Mesenchymal stem cell (in vitro differentiated cells and primary cell): ENCODE data around the gene TMEM63C.

ENCODE experiments used
- DNase-seq: peaks from one replicate; pipeline ENCODE4 v3.0.0-alpha.2; 2013
- H2AFZ ChIP-seq: one replicate; pipeline ENCODE4 v1.6.1; 2013; ENCODE audit warnings: low read depth, mild to moderate bottlenecking, control low read depth, inconsistent platforms, low read length, moderate library complexity
- H2AK5ac ChIP-seq: 2 replicates; pipeline ENCODE4 v1.6.1; 2013; ENCODE audit warnings: low read length, moderate library complexity, mild to moderate bottlenecking, inconsistent platforms; ENCODE audit not compliant: severe bottlenecking
- H2BK120ac ChIP-seq: one replicate; pipeline ENCODE4 v1.6.1; 2013; ENCODE audit warnings: low read depth, mild to moderate bottlenecking, inconsistent platforms, low read length, moderate library complexity
- H2BK12ac ChIP-seq, 2 experiments: one replicate each; pipeline ENCODE4 v1.6.1; 2013; ENCODE audit warnings: inconsistent platforms in 2 of 2, low read length in 2 of 2, mild to moderate bottlenecking in 2 of 2, moderate library complexity in 2 of 2, control low read depth in 1 of 2
- H2BK15ac ChIP-seq: one replicate; pipeline ENCODE4 v1.6.1; 2013; ENCODE audit warnings: mild to moderate bottlenecking, low read depth, inconsistent platforms; ENCODE audit not compliant: poor library complexity, severe bottlenecking
- H2BK5ac ChIP-seq: 2 replicates; pipeline ENCODE4 v1.6.1; 2013; ENCODE audit warnings: low read depth, mild to moderate bottlenecking, low read length, control low read depth, inconsistent platforms; ENCODE audit not compliant: poor library complexity, severe bottlenecking
- H3K14ac ChIP-seq, 2 experiments: one replicate each; pipeline ENCODE4 v1.6.1; 2013; ENCODE audit warnings: inconsistent platforms in 2 of 2, low read length in 2 of 2, control low read depth in 1 of 2, mild to moderate bottlenecking in 1 of 2, moderate library complexity in 1 of 2
- H3K18ac ChIP-seq, 2 experiments: one replicate each; pipeline ENCODE4 v1.6.1; 2013; ENCODE audit warnings: inconsistent platforms in 2 of 2, low read length in 2 of 2, control low read depth in 1 of 2, low read depth in 1 of 2, mild to moderate bottlenecking in 1 of 2
- H3K23ac ChIP-seq, 2 experiments: one replicate each; pipeline ENCODE4 v1.6.1; 2013; ENCODE audit warnings: inconsistent platforms in 2 of 2, low read length in 2 of 2, mild to moderate bottlenecking in 2 of 2, moderate library complexity in 2 of 2, control low read depth in 1 of 2
- H3K27ac ChIP-seq: 2 replicates; pipeline ENCODE4 v1.5.1; 2013; ENCODE audit warnings: mild to moderate bottlenecking, moderate library complexity, low read length, control low read depth, inconsistent platforms; ENCODE audit not compliant: poor library complexity, severe bottlenecking
- H3K27me3 ChIP-seq, 2 experiments: 2 replicates each; pipeline versions ENCODE4 v1.6.1 to v1.7.0; 2013; ENCODE audit warnings: low read length in 2 of 2, mild to moderate bottlenecking in 2 of 2, moderate library complexity in 2 of 2, control low read depth in 1 of 2, inconsistent platforms in 1 of 2; ENCODE audit not compliant: control insufficient read depth in 1 of 2, insufficient read depth in 1 of 2
- H3K36me3 ChIP-seq, 2 experiments: 2 replicates each; pipeline versions ENCODE4 v1.6.1 to v1.7.0; 2013; ENCODE audit warnings: low read length in 2 of 2, control low read depth in 1 of 2, inconsistent platforms in 1 of 2, low read depth in 1 of 2, mild to moderate bottlenecking in 1 of 2; ENCODE audit not compliant: insufficient read depth in 2 of 2, control insufficient read depth in 1 of 2
- H3K4ac ChIP-seq, 2 experiments: one replicate each; pipeline ENCODE4 v1.6.1; 2013; ENCODE audit warnings: inconsistent platforms in 2 of 2, low read length in 2 of 2, mild to moderate bottlenecking in 2 of 2, moderate library complexity in 2 of 2, control low read depth in 1 of 2, low read depth in 1 of 2
- H3K4me1 ChIP-seq: 2 replicates; pipeline ENCODE4 v1.6.1; 2013; ENCODE audit warnings: low read depth, low read length, control low read depth; ENCODE audit not compliant: control insufficient read depth, insufficient read depth
- H3K4me2 ChIP-seq: 2 replicates; pipeline ENCODE4 v1.6.1; 2013; ENCODE audit warnings: low read length, mild to moderate bottlenecking, inconsistent platforms; ENCODE audit not compliant: poor library complexity, severe bottlenecking
- H3K4me3 ChIP-seq, 2 experiments: 2 replicates each; pipeline versions ENCODE4 v1.5.1 to v1.7.0; 2013; ENCODE audit warnings: low read length in 2 of 2, mild to moderate bottlenecking in 2 of 2, control low read depth in 1 of 2, low read depth in 1 of 2; ENCODE audit not compliant: insufficient read depth in 1 of 2
- H3K79me1 ChIP-seq: replicated peaks from 2 replicates; pipeline ENCODE4 v1.6.1; 2013; ENCODE audit warnings: mild to moderate bottlenecking, control low read depth, low read length, inconsistent platforms; ENCODE audit not compliant: poor library complexity, severe bottlenecking
- H3K9ac ChIP-seq: 2 replicates; pipeline ENCODE4 v1.7.0; 2013; ENCODE audit warnings: mild to moderate bottlenecking, low read length, moderate library complexity
- H3K9me3 ChIP-seq: 2 replicates; pipeline ENCODE4 v1.7.0; 2013; ENCODE audit warnings: mild to moderate bottlenecking, low read length; ENCODE audit not compliant: control insufficient read depth
- H4K8ac ChIP-seq: one replicate; pipeline ENCODE4 v1.6.1; 2013; ENCODE audit warnings: inconsistent platforms, mild to moderate bottlenecking, low read length, moderate library complexity
- H4K91ac ChIP-seq: one replicate; pipeline ENCODE4 v1.6.1; 2013; ENCODE audit warnings: mild to moderate bottlenecking, low read length, inconsistent platforms
- WGBS: methylation state at CpG from one replicate; pipeline ENCODE4 v1.1.7; 2013; ENCODE audit warnings: mixed read lengths; 5-methylcytosine and 5-hydroxymethylcytosine counted together

TMEM63C gene

DNA sequence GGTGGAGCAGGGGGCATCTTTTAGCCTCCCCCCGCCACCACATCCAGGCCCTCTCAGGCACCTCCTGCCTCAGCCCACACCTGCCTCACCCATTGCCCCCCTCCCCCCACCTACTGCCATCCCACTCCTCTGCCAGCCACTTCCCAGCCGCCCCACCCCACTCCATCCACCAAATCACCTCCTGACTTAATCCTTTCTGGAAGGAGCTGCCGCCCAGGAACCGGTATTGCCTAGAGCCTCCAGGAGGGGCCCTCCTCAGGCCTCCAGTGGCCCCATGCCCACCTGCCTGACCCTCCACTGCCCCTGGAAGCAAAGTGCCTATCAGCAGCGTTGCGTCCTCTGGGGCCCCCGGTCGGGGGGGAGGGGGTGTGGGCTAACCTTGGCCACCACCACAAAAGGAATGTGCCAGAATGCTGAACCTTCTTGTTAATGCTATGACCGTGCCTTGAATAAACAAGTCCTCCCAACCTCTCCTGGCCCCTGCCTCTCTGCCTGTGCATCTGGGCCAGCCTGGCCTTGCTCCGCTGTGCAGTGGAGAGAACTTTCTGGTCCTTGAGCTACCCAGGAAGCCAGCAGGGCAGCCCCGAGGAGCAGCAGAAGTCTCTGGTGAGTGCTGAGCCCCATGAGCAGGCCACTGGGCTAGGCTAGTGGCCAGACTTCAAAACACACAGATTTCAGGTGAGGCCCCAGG, 77.6 kb downstream of the TMEM63C start:
- Histone ChIP-seq H2BK12ac (no peak overlapping the region), H3K4me2 (no peak overlapping the region), H3K9ac (no peak overlapping the region), H2BK120ac (no peak overlapping the region), H3K79me1 (no peaks in the 10 kb centered on the region), H3K23ac (no peak overlapping the region), H3K9me3 (no peaks in the 10 kb centered on the region), H3K4me3 (no peak overlapping the region), H3K27me3 (peaks cover 41 to 66% of the 10 kb centered on the region in 2 experiments), H2AFZ (no peak overlapping the region), H2AK5ac (no peak overlapping the region), H3K36me3 (no peaks in the 10 kb centered on the region), H3K4ac (no peak overlapping the region), H3K4me1 (no peaks in the 10 kb centered on the region), H3K18ac (no peak overlapping the region), H3K14ac (no peak overlapping the region), H4K8ac (no peak overlapping the region), H2BK5ac (no peak overlapping the region), H3K27ac (no peak overlapping the region), H2BK15ac (no peak overlapping the region), H4K91ac (no peak overlapping the region)
- no peak for DNase-seq
- WGBS: 77% methylated on average over 11 of the region's 11 CpGs

DNA sequence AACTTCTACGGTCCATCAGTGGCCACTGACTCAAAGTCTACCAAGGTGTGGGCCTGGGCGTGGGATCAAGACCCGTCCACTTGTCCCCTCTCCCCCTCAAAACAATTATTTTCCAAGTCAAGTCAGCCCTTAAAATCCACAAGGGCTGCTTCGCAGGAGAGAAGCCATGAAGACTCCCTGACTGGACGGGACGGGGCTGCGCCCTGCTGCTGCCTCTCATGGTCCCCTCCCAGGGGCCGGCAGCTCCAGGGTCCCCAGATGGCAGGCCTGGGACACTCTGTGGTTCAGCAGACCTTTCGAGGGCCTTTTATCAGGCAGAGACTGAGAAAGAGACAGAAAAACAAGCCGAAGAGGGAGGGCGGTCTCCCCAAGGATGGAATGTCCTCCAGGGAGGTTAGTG, 78.6 kb downstream of the TMEM63C start:
- Histone ChIP-seq H4K91ac (no peak overlapping the region), H3K4me3 (no peak overlapping the region), H3K4me1 (no peaks in the 10 kb centered on the region), H3K4ac (no peak overlapping the region), H3K36me3 (no peaks in the 10 kb centered on the region), H3K4me2 (no peak overlapping the region), H3K23ac (no peak overlapping the region), H2AFZ (no peak overlapping the region), H4K8ac (no peak overlapping the region), H3K27ac (no peak overlapping the region), H3K79me1 (no peaks in the 10 kb centered on the region), H2BK5ac (no peak overlapping the region), H3K14ac (no peak overlapping the region), H3K27me3 (peaks cover 44 to 73% of the 10 kb centered on the region in 2 experiments), H2AK5ac (no peak overlapping the region), H3K9me3 (no peaks in the 10 kb centered on the region), H2BK12ac (no peak overlapping the region), H2BK120ac (no peak overlapping the region), H3K18ac (no peak overlapping the region), H3K9ac (no peak overlapping the region), H2BK15ac (no peak overlapping the region)
- WGBS: 86% methylated on average over 11 of the region's 11 CpGs
- no peak for DNase-seq

DNA sequence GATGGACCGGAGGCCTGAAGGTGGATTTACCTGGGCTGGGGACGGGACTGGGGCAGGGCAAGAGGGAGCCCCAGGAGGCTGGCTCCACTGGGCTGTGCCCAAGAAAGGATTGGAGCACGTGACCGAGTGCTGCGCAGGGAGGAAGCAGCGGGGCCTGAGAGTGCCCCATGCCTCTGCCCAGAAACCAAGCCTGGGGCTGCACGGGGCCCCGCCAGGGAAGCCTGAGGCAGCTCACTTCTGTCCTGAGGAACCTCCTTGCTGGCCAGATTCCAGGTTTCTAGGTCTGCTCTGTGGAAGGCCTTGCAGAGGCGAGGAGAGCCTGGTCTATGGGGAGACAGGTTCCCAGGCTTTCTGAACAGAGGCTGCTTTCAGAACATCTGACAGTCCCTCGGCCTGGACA, 79.0 kb downstream of the TMEM63C start:
- no peak overlapping the region for H4K8ac ChIP-seq
- no peak overlapping the region for H3K4ac ChIP-seq
- no peaks in the 10 kb centered on the region for H3K4me1 ChIP-seq
- H3K4me3 ChIP-seq: no peak overlapping the region
- DNase-seq: no peak
- no peaks in the 10 kb centered on the region for H3K79me1 ChIP-seq
- no peak overlapping the region for H3K18ac ChIP-seq
- no peaks in the 10 kb centered on the region for H3K36me3 ChIP-seq
- no peak overlapping the region for H2BK5ac ChIP-seq
- no peak overlapping the region for H2BK15ac ChIP-seq
- H2BK120ac ChIP-seq: no peak overlapping the region
- no peak overlapping the region for H3K9ac ChIP-seq
- no peak overlapping the region for H2AK5ac ChIP-seq
- 81% methylated on average over 10 of the region's 10 CpGs for WGBS
- H3K23ac ChIP-seq: no peak overlapping the region
- no peak overlapping the region for H3K4me2 ChIP-seq
- H4K91ac ChIP-seq: no peak overlapping the region
- H3K27ac ChIP-seq: no peak overlapping the region
- no peak overlapping the region for H2BK12ac ChIP-seq
- H3K27me3 ChIP-seq: peaks cover 48 to 73% of the 10 kb centered on the region in 2 experiments
- no peaks in the 10 kb centered on the region for H3K9me3 ChIP-seq
- no peak overlapping the region for H3K14ac ChIP-seq
- no peak overlapping the region for H2AFZ ChIP-seq

DNA sequence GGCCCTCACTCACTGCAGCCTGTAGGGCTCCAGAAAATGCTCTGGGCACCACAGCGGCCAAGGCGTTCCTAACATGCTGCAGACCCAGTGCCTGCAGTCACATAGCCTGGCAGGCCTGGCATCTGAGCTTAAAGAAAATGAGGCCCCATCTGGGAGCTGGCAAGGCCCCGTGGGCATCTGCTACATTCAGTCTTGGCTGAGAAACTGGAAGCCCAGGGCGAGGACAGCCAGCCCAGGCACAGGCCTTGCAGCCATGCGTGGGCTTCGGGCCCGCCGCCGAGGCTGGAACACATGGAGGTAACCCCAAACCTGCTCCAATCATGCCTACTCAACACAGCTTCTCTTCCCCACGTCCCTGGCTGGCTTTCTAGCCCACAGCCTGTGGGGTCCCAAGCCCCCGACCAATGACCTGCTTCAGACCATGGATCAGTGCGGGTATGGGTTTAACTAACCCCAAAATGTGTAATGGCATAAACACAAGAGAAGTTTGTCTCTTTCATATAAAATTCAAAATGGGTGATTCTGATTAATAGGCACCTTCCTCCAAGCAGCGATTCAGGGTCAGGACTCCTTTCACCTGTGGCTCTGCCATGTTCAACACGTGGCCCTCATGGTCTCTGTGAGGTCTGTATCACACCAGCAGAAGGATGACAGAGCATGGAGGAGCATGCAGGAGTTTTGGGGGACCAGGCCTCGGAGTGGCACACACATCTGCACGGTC, 83.0 kb downstream of the TMEM63C start:
- no peak overlapping the region for H3K23ac ChIP-seq
- no peak overlapping the region for H2BK12ac ChIP-seq
- no peak overlapping the region for H2AK5ac ChIP-seq
- no peak overlapping the region for H4K91ac ChIP-seq
- H2BK15ac ChIP-seq: no peak overlapping the region
- H3K27me3 ChIP-seq: peaks cover 56 to 73% of the 10 kb centered on the region in 2 experiments
- H2BK5ac ChIP-seq: no peak overlapping the region
- H3K4me1 ChIP-seq: peaks cover 5% of the 10 kb centered on the region
- H2BK120ac ChIP-seq: no peak overlapping the region
- 81% methylated on average over 16 of the region's 16 CpGs for WGBS
- DNase-seq: no peak
- H3K27ac ChIP-seq: no peak overlapping the region
- H4K8ac ChIP-seq: no peak overlapping the region
- no peak overlapping the region for H3K4me3 ChIP-seq
- H3K4ac ChIP-seq: no peak overlapping the region
- peaks cover 11% of the 10 kb centered on the region for H3K9me3 ChIP-seq
- no peak overlapping the region for H3K18ac ChIP-seq
- no peak overlapping the region for H3K4me2 ChIP-seq
- H3K9ac ChIP-seq: no peak overlapping the region
- H3K14ac ChIP-seq: no peak overlapping the region
- no peak overlapping the region for H2AFZ ChIP-seq
- no peaks in the 10 kb centered on the region for H3K79me1 ChIP-seq
- no peaks in the 10 kb centered on the region for H3K36me3 ChIP-seq
